HUES48 (cell line): ENCODE measurements around the gene MTG1.
"Not testable (repeated sequence)": the region's sequence is repeated elsewhere in the genome, so short reads cannot be mapped to it uniquely, and the experiment has no call there.

Experiments
- H3K27ac ChIP-seq: one replicate; pipeline ENCODE4 v1.7.0; 2013; ENCODE audit warnings: low read depth, low read length, inconsistent platforms
- H3K27me3 ChIP-seq: 2 replicates; pipeline ENCODE4 v1.6.1; 2013; ENCODE audit warnings: mild to moderate bottlenecking, low read length; ENCODE audit not compliant: control insufficient read depth, insufficient read depth
- H3K36me3 ChIP-seq: 2 replicates; pipeline ENCODE4 v1.6.1; 2013; ENCODE audit warnings: low read length; ENCODE audit not compliant: control insufficient read depth, insufficient read depth
- H3K4me1 ChIP-seq: 2 replicates; pipeline ENCODE4 v1.6.1; 2013; ENCODE audit warnings: mild to moderate bottlenecking, low read length; ENCODE audit not compliant: control insufficient read depth, insufficient read depth
- H3K4me3 ChIP-seq: 2 replicates; pipeline ENCODE4 v1.5.1; 2013; ENCODE audit warnings: mild to moderate bottlenecking, low read depth, low read length
- H3K9ac ChIP-seq: 2 replicates; pipeline ENCODE4 v1.6.1; 2013; ENCODE audit warnings: mild to moderate bottlenecking, low read depth, low read length, moderate library complexity
- H3K9me3 ChIP-seq: 2 replicates; pipeline ENCODE4 v1.6.1; 2013; ENCODE audit warnings: low read length; ENCODE audit not compliant: control insufficient read depth, insufficient read depth

MTG1 gene

GRCh38 chr10:133462512-133463305 lies 68.8 kb downstream of the MTG1 start:
- H3K27ac ChIP-seq = no peak overlapping the region
- H3K4me3 ChIP-seq = no peak overlapping the region
- no peak overlapping the region for H3K9ac ChIP-seq
- no peaks in the 10 kb centered on the region for H3K27me3 ChIP-seq
- H3K36me3 ChIP-seq = no peaks in the 10 kb centered on the region
- H3K9me3 ChIP-seq = peaks cover 90% of the 10 kb centered on the region
- H3K4me1 ChIP-seq = no peaks in the 10 kb centered on the region

GRCh38 chr10:133464582-133465031 lies 70.7 kb downstream of the MTG1 start:
- Histone ChIP-seq H3K27me3 (no peaks in the 10 kb centered on the region), H3K27ac (no peak overlapping the region), H3K9me3 (peaks cover 80% of the 10 kb centered on the region), H3K36me3 (no peaks in the 10 kb centered on the region), H3K9ac (no peak overlapping the region), H3K4me3 (no peak overlapping the region), H3K4me1 (no peaks in the 10 kb centered on the region)

GRCh38 chr10:133465191-133465949 lies 71.4 kb downstream of the MTG1 start:
- H3K27ac ChIP-seq = no peak overlapping the region
- no peaks in the 10 kb centered on the region for H3K27me3 ChIP-seq
- H3K36me3 ChIP-seq = no peaks in the 10 kb centered on the region
- no peak overlapping the region for H3K9ac ChIP-seq
- H3K4me1 ChIP-seq = no peaks in the 10 kb centered on the region
- no peak overlapping the region for H3K4me3 ChIP-seq
- peaks cover 81% of the 10 kb centered on the region for H3K9me3 ChIP-seq

- no peak overlapping the region for H3K4me3 ChIP-seq
- H3K36me3 ChIP-seq = no peaks in the 10 kb centered on the region
- peaks cover 82% of the 10 kb centered on the region for H3K9me3 ChIP-seq
- no peak overlapping the region for H3K9ac ChIP-seq
- H3K4me1 ChIP-seq = no peaks in the 10 kb centered on the region
- no peak overlapping the region for H3K27ac ChIP-seq
- H3K27me3 ChIP-seq = no peaks in the 10 kb centered on the region
Observed at GRCh38 chr10:133465950-133466474, 72.1 kb downstream of the MTG1 start.

- Histone ChIP-seq H3K27ac (no peak overlapping the region), H3K9ac (no peak overlapping the region), H3K4me1 (no peaks in the 10 kb centered on the region), H3K36me3 (no peaks in the 10 kb centered on the region), H3K4me3 (no peak overlapping the region), H3K9me3 (peaks cover 82% of the 10 kb centered on the region), H3K27me3 (no peaks in the 10 kb centered on the region)
Observed at GRCh38 chr10:133466683-133467275, 72.8 kb downstream of the MTG1 start.

GRCh38 chr10:133467286-133467911 lies 73.4 kb downstream of the MTG1 start:
- H3K9ac ChIP-seq = no peak overlapping the region
- no peak overlapping the region for H3K27ac ChIP-seq
- no peaks in the 10 kb centered on the region for H3K4me1 ChIP-seq
- peaks cover 82% of the 10 kb centered on the region for H3K9me3 ChIP-seq
- H3K4me3 ChIP-seq = no peak overlapping the region
- H3K27me3 ChIP-seq = no peaks in the 10 kb centered on the region
- no peaks in the 10 kb centered on the region for H3K36me3 ChIP-seq

- H3K36me3 ChIP-seq, H3K27me3 ChIP-seq, H3K4me1 ChIP-seq, H3K9ac ChIP-seq, H3K4me3 ChIP-seq, H3K27ac ChIP-seq: not testable (repeated sequence)
- H3K9me3 ChIP-seq = peaks cover 80% of the 10 kb centered on the region
Observed at GRCh38 chr10:133469205-133469604, 75.2 kb downstream of the MTG1 start.

- H3K9ac ChIP-seq = no peak overlapping the region
- H3K4me1 ChIP-seq = no peaks in the 10 kb centered on the region
- H3K9me3 ChIP-seq = peaks cover 80% of the 10 kb centered on the region
- no peaks in the 10 kb centered on the region for H3K27me3 ChIP-seq
- H3K27ac ChIP-seq = no peak overlapping the region
- no peaks in the 10 kb centered on the region for H3K36me3 ChIP-seq
- H3K4me3 ChIP-seq = no peak overlapping the region
Observed at GRCh38 chr10:133471300-133472109, 77.5 kb downstream of the MTG1 start.
